K562 (cell line): Measurements from ENCODE around the gene NRXN3. TPM values are rescaled to one million over a fixed set of nuclear protein-coding genes. Genes with fewer than 3 reads are reported as not detected.

Experiments
- ATAC-seq: fragments of 200-7000 bp; cut with Tn5 transposase; 3 replicates; pipeline ENCODE4 v1.9.1; 2020; ENCODE audit warnings: moderate library complexity
- BruUV-seq: library from RNA; stranded (reverse); fragments of 400-500 nt; replicated peaks from 2 replicates; lab custom pipeline; 2021; lab: Mats Ljungman, UMichigan
- CTCF ChIA-PET: fragments of 300-600 bp; formaldehyde crosslinking; extraction: SDS; loops from one replicate; lab custom pipeline; 2021; ENCODE audit warnings: low intra/inter-chr PET ratio; lab: Yijun Ruan, JAX
- POLR2A ChIA-PET: fragments of 300-600, 350-650 bp; sonication (Branson Sonifier 250); formaldehyde crosslinking; extraction: SDS; loops from one replicate; lab custom pipeline; 2021; ENCODE audit warnings: antibody characterized with exemption, inconsistent platforms; lab: Yijun Ruan, JAX
- DNase-seq, 4 experiments: peaks; one replicate each; pipeline versions ENCODE4 v3.0.0 to v3.0.0-alpha.2; 2011 to 2018; ENCODE audit warnings: low spot score in 3 of 4, mixed read lengths in 3 of 4; ENCODE audit errors: extremely low read depth in 1 of 4
- FAIRE-seq: peaks from 2 replicates; lab custom pipeline; 2011; peaks lifted over from hg19 to GRCh38; lab: Jason Lieb, UNC
- H2AFZ ChIP-seq: 2 replicates; pipeline ENCODE4 v1.6.0; 2011; ENCODE audit warnings: low read depth, low read length, control low read depth, inconsistent platforms
- H3K27ac ChIP-seq: fragments of 200-600 bp; 3 replicates; pipeline ENCODE4 v1.8.0; 2011; ENCODE audit warnings: low read depth, mild to moderate bottlenecking, control low read depth, inconsistent platforms, low read length, moderate library complexity, mixed read lengths; ENCODE audit errors: extremely low read depth
- H3K27me3 ChIP-seq, 2 experiments: fragments of 300-600 bp in 1 of 2; 2 replicates in 1 of 2; 3 replicates in 1 of 2; pipeline versions ENCODE4 v1.6.0 to v1.8.0; 2011; ENCODE audit warnings: inconsistent platforms in 2 of 2, low read length in 2 of 2, mild to moderate bottlenecking in 1 of 2, mixed read lengths in 1 of 2, moderate library complexity in 1 of 2; ENCODE audit not compliant: control insufficient read depth in 2 of 2, insufficient read depth in 2 of 2
- H3K36me3 ChIP-seq: fragments of 300-600 bp; 3 replicates; pipeline ENCODE4 v1.8.0; 2011; ENCODE audit warnings: mild to moderate bottlenecking, low read length, inconsistent platforms; ENCODE audit not compliant: control insufficient read depth, insufficient read depth
- H3K4me1 ChIP-seq, 2 experiments: fragments of 200-600 bp in 1 of 2; replicated peaks in 1 of 2; 2 replicates in 1 of 2; 3 replicates in 1 of 2; pipeline versions ENCODE4 v1.5.1 to v1.8.0; 2011; ENCODE audit warnings: inconsistent platforms in 2 of 2, low read length in 2 of 2, mild to moderate bottlenecking in 1 of 2, mixed read lengths in 1 of 2, moderate library complexity in 1 of 2; ENCODE audit not compliant: control insufficient read depth in 2 of 2, insufficient read depth in 2 of 2
- H3K4me2 ChIP-seq: 2 replicates; pipeline ENCODE4 v1.6.1; 2011; ENCODE audit warnings: low read length, control low read depth, inconsistent platforms, mixed read lengths; ENCODE audit not compliant: insufficient read depth
- H3K4me3 ChIP-seq: fragments of 200-600 bp; sonication (generic), shearing (Covaris generic); 2 replicates; pipeline ENCODE4 v1.5.1; 2016; ENCODE audit warnings: control low read depth, inconsistent platforms
- H3K79me2 ChIP-seq: fragments of 200-600 bp; 3 replicates; pipeline ENCODE4 v1.8.0; 2011; ENCODE audit warnings: low read length, inconsistent platforms; ENCODE audit not compliant: control insufficient read depth, insufficient read depth
- H3K9ac ChIP-seq, 2 experiments: 2 replicates each; pipeline versions ENCODE4 v1.6.0 to v1.6.1; 2011; ENCODE audit warnings: low read depth in 2 of 2, low read length in 2 of 2, control low read depth in 1 of 2, inconsistent platforms in 1 of 2, mild to moderate bottlenecking in 1 of 2, mixed read lengths in 1 of 2; ENCODE audit not compliant: insufficient read depth in 1 of 2
- H3K9me1 ChIP-seq: one replicate; pipeline ENCODE4 v1.6.0; 2011; ENCODE audit warnings: inconsistent platforms, mild to moderate bottlenecking, low read length, moderate library complexity; ENCODE audit not compliant: control insufficient read depth, insufficient read depth
- H3K9me3 ChIP-seq: replicated peaks from 2 replicates; pipeline ENCODE4 v1.5.1; 2011; ENCODE audit warnings: low read depth, low read length, inconsistent platforms; ENCODE audit not compliant: control insufficient read depth, insufficient read depth
- H4K20me1 ChIP-seq: replicated peaks from 2 replicates; pipeline ENCODE4 v1.6.1; 2011; ENCODE audit warnings: low read length, inconsistent platforms, mixed read lengths; ENCODE audit not compliant: control insufficient read depth, insufficient read depth
- CEBPG ChIP-seq, 3 experiments: fragments of 200-800 bp in 1 of 3; sonication (Bioruptor generic) in 1 of 3; sonication (generic) in 1 of 3; formaldehyde crosslinking in 1 of 3; IDR thresholded peaks in 2 of 3; conservative IDR thresholded peaks in 1 of 3; 2 replicates each; pipeline versions ENCODE4 v1.6.1 to v1.8.0; 2016 to 2022; ENCODE audit warnings: missing compliant biosample characterization in 2 of 3, missing genetic modification characterization in 2 of 3, mild to moderate bottlenecking in 1 of 3, missing genetic modification reagents in 1 of 3
- FOSL1 ChIP-seq: fragments of 200-800 bp; sonication (Bioruptor generic); conservative IDR thresholded peaks from 2 replicates; pipeline ENCODE4 v1.6.1; 2016; ENCODE audit warnings: missing genetic modification characterization, missing compliant biosample characterization
- JUND ChIP-seq, 2 experiments: IDR thresholded peaks; 2 replicates in 1 of 2; 3 replicates in 1 of 2; pipeline ENCODE4 v1.6.1; 2011; ENCODE audit warnings: borderline replicate concordance in 2 of 2, low read depth in 2 of 2, low read length in 2 of 2, improper control_type of control experiment in 1 of 2, missing biosample characterization in 1 of 2, missing genetic modification characterization in 1 of 2, missing genetic modification reagents in 1 of 2
- MEIS2 ChIP-seq: fragments of 450-650 bp; IDR thresholded peaks from 2 replicates; pipeline ENCODE4 v1.6.1; 2014; ENCODE audit warnings: mild to moderate bottlenecking; ENCODE audit not compliant: partially characterized antibody
- ZNF175 ChIP-seq: fragments of 200-800 bp; sonication (Bioruptor generic); IDR thresholded peaks from 2 replicates; pipeline ENCODE4 v1.6.1; 2016; ENCODE audit warnings: low read depth, mild to moderate bottlenecking, missing genetic modification characterization, missing compliant biosample characterization
- ZNF778 ChIP-seq: fragments of 450-650 bp; formaldehyde crosslinking; IDR thresholded peaks from 2 replicates; pipeline ENCODE4 v1.4.0; 2020; ENCODE audit warnings: mild to moderate bottlenecking, moderate library complexity
- WGBS: fragments of 100-300 bp; shearing (Covaris generic); methylation state at CpG from one replicate; pipeline ENCODE4 v1.1.6; 2016; ENCODE audit warnings: low coverage, mixed read lengths; ENCODE audit not compliant: insufficient coverage; ENCODE audit errors: missing lambda C conversion rate; 5-methylcytosine and 5-hydroxymethylcytosine counted together
- in situ Hi-C: fragments of 300-500 bp; cut with MboI; formaldehyde crosslinking; loops from 4 replicates; pipeline ENCODE4 v1.15.0; 2018; ENCODE audit warnings: inconsistent platforms, mixed read lengths
- intact Hi-C: fragments of 100-400 bp; cut with micrococcal nuclease; formaldehyde crosslinking; loops from 2 replicates; pipeline ENCODE4 v1.14.2; 2022
- polyA plus RNA-seq, 8 experiments: library from polyadenylated mRNA; depleted of rRNA in 4 of 8; stranded (reverse) in 5 of 8; unstranded in 3 of 8; fragments of >200 nt; fragmentation: Nextera tagmentation in 2 of 8; fragmentation: Illumina TruSeq in 1 of 8; extraction: Ambion mirVana in 2 of 8; extraction: Trizol in 1 of 8; gene quantifications; 2 replicates each; pipeline versions ENCODE4 v1.2.1 to v1.2.3, GENCODE V29; 2011 to 2014; ENCODE audit warnings: inconsistent platforms in 1 of 8, missing spikeins in 1 of 8
- total RNA-seq, 7 experiments: library from RNA; depleted of rRNA in 6 of 7; stranded (reverse); fragments of >200 nt in 6 of 7; fragmentation: Illumina TruSeq in 2 of 7; extraction: Trizol in 2 of 7; gene quantifications; 2 replicates each; pipeline versions ENCODE4 v1.2.1 to v1.2.3, GENCODE V29; 2011 to 2021; ENCODE audit warnings: low replicate concordance in 1 of 7
- TF ChIP-seq, protein P1 (sequence below), 2 experiments: fragments of 450-650 bp in 1 of 2; sonication (generic) in 1 of 2; formaldehyde crosslinking in 1 of 2; IDR thresholded peaks in 1 of 2; conservative IDR thresholded peaks in 1 of 2; 2 replicates each; pipeline versions ENCODE4 v1.6.1 to v1.8.1; 2016 to 2023; ENCODE audit warnings: mild to moderate bottlenecking in 2 of 2, moderate library complexity in 2 of 2, inconsistent platforms in 1 of 2, missing genetic modification reagents in 1 of 2
- TF ChIP-seq, protein P2 (sequence below): fragments of 250-450 bp; sonication (Bioruptor Pico); IDR thresholded peaks from 2 replicates; pipeline ENCODE4 v1.4.0; 2020; ENCODE audit warnings: borderline replicate concordance

The NRXN3 gene
- total and polyA plus RNA-seq, 9 of the 15 experiments (the other 6 are each of a cell fraction or from before 2014, with no cell fraction given): 0.09 TPM; not detected in 8

GRCh38 chr14:78690836-78691235, 520.7 kb downstream of the NRXN3 start:
- no peaks in the 10 kb centered on the region for H3K9me3 ChIP-seq
- no peaks in the 10 kb centered on the region for H4K20me1 ChIP-seq
- H3K4me3 ChIP-seq: no peak overlapping the region
- no peaks in the 10 kb centered on the region for H3K27me3 ChIP-seq
- no peak overlapping the region for H2AFZ ChIP-seq
- H3K9me1 ChIP-seq: no peaks in the 10 kb centered on the region
- intact Hi-C loops: no loop called here
- ATAC-seq: no peak
- H3K27ac ChIP-seq: no peak overlapping the region
- H3K4me1 ChIP-seq: no peaks in the 10 kb centered on the region
- no TSS peak for BruUV-seq
- H3K4me2 ChIP-seq: no peak overlapping the region
- no peak for FAIRE-seq
- H3K9ac ChIP-seq: no peak overlapping the region
- no peaks in the 10 kb centered on the region for H3K79me2 ChIP-seq
- WGBS: 0% methylated on average over 2 of the region's 2 CpGs
- no peaks in the 10 kb centered on the region for H3K36me3 ChIP-seq
- in situ Hi-C loops: no loop called here
- no peak for DNase-seq
- ChIA-PET POLR2A (no interaction called here), CTCF (no interaction called here)
- TF ChIP-seq, protein P1, sequence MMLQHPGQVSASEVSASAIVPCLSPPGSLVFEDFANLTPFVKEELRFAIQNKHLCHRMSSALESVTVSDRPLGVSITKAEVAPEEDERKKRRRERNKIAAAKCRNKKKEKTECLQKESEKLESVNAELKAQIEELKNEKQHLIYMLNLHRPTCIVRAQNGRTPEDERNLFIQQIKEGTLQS (IDR thresholded peaks at IDR 0.05): peak; percentile 62
- TF ChIP-seq, protein P1 (CRISPR knock-in tag; conservative IDR thresholded peaks at IDR 0.05): no peak
- TF ChIP-seq FOSL1 (tag) (peak; percentile 37; the same call in 1 of the 2 replicates), ZNF175 (CRISPR knock-in tag) (peak; percentile 70; the same call in 1 of the 2 replicates), ZNF778 (CRISPR knock-in tag) (no peak), JUND (IDR thresholded peaks at IDR 0.05; ENCODE audit: borderline replicate concordance, low read depth, low read length) (0 out of 2 replicates have a peak, but pooled peaks have one; percentile 38), JUND (tag; IDR thresholded peaks at IDR 0.05; ENCODE audit: borderline replicate concordance, low read depth, low read length) (no peak), MEIS2 (peak; percentile 5), CEBPG (CRISPR knock-in tag; IDR thresholded peaks at IDR 0.05) (no peak), CEBPG (tag; conservative IDR thresholded peaks at IDR 0.05 in 1 of 2, IDR thresholded peaks at IDR 0.05 in 1 of 2) (0 out of 4 replicates have a peak, but pooled peaks of 1 of the 2 experiments have one; percentile 15)
- TF ChIP-seq, protein P2, sequence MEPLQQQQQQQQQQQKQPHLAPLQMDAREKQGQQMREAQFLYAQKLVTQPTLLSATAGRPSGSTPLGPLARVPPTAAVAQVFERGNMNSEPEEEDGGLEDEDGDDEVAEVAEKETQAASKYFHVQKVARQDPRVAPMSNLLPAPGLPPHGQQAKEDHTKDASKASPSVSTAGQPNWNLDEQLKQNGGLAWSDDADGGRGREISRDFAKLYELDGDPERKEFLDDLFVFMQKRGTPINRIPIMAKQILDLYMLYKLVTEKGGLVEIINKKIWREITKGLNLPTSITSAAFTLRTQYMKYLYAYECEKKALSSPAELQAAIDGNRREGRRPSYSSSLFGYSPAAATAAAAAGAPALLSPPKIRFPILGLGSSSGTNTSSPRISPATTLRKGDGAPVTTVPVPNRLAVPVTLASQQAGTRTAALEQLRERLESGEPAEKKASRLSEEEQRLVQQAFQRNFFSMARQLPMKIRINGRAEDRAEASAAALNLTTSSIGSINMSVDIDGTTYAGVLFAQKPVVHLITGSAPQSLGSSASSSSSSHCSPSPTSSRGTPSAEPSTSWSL (CRISPR knock-in tag): no peak
